T-helper 2 cell treated with Interferon-gamma antibody and Interleukin-4, amounts not matched to agents 5 μg/mL and 100 μg/mL, for 36 hours (primary cell): ENCODE results near the gene FTCDNL1.

Experiments
- DNase-seq: peaks from one replicate; pipeline ENCODE4 v3.0.0; 2021; ENCODE audit warnings: low spot score
- H3K27ac Mint-ChIP-seq: one replicate; pipeline ENCODE4 v1.8.0; 2021; ENCODE audit warnings: mild to moderate bottlenecking, mixed read lengths
- H3K27me3 Mint-ChIP-seq: one replicate; pipeline ENCODE4 v1.8.0; 2021; ENCODE audit warnings: low read depth, mixed read lengths
- H3K36me3 Mint-ChIP-seq: one replicate; pipeline ENCODE4 v1.8.0; 2021; ENCODE audit warnings: low read depth, mixed read lengths
- H3K4me1 Mint-ChIP-seq: one replicate; pipeline ENCODE4 v1.8.0; 2021; ENCODE audit warnings: low read depth, mixed read lengths
- H3K4me3 Mint-ChIP-seq: one replicate; pipeline ENCODE4 v1.8.0; 2022; ENCODE audit warnings: mild to moderate bottlenecking, moderate library complexity, mixed read lengths
- H3K9me3 Mint-ChIP-seq: one replicate; pipeline ENCODE4 v1.8.0; 2021; ENCODE audit warnings: mixed read lengths

FTCDNL1 gene

DNA sequence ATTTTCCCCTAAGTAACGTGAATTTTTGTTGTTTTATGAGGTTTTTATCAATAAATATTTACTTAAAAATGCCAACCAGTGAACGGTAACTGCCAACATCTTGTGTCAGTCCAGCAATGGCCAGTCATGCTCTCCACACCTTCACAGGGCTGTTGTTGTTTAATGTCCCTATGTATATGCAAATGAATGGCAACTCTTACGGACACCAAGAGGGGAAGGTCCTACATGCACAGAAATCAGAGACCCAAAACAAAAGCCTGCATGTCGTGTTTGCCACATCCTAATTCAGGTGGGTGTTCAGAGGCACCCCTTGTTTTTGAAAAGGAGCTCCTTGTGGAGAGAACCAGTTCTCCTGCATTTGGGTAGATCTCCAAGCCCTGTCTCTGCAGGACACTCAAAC is 4.8 kb upstream of the FTCDNL1 start:
- Mint-ChIP-seq H3K27ac (no peak overlapping the region), H3K27me3 (peaks cover 20% of the 10 kb centered on the region), H3K4me1 (peaks cover 4% of the 10 kb centered on the region), H3K4me3 (no peak overlapping the region), H3K9me3 (no peaks in the 10 kb centered on the region), H3K36me3 (no peaks in the 10 kb centered on the region)
- DNase-seq: no peak

DNA sequence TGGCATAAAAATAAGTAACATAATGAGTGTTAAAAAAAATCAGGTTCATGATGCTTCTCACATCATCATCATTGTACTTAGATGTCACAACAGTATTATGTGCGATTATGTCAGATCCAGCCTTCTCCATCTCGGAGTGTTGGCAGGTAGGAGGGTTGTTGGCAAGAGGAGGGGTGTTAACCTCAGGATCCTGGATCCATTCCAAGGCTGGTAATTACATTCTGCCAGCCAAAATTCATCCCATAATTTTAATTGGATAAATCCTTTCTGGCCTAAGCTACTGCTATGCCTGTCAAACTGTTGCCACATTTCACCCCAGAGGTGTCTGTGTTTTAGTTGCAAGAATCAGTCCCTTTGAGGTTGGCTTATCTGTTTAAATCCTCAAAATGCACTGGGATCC is 891 bp upstream of the FTCDNL1 start:
- no peak for DNase-seq
- Mint-ChIP-seq H3K27ac (no peak overlapping the region), H3K9me3 (no peaks in the 10 kb centered on the region), H3K4me3 (no peak overlapping the region), H3K27me3 (peaks cover 11% of the 10 kb centered on the region), H3K36me3 (no peaks in the 10 kb centered on the region), H3K4me1 (peaks cover 9% of the 10 kb centered on the region)

DNA sequence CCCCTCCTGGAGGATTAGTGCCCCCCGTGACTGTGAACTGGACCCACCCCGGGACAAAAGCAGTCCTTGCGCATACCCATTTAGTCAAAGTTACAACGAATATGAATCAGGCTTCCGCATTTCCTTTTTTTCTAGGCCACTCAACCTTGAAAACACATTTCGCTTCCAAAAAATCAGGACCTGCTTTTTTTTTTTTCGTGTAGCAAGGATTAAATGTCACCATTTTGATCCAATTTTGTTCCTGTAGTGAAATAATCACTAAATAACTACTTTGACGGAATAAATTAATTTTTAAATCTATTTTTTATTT is 464 bp upstream of the FTCDNL1 start:
- Mint-ChIP-seq H3K4me1 (peaks cover 9% of the 10 kb centered on the region), H3K4me3 (peak overlapping the region; percentile 87), H3K36me3 (no peaks in the 10 kb centered on the region), H3K27me3 (peaks cover 9% of the 10 kb centered on the region), H3K9me3 (no peaks in the 10 kb centered on the region), H3K27ac (peak overlapping the region; percentile 79)
- DNase-seq: no peak

DNA sequence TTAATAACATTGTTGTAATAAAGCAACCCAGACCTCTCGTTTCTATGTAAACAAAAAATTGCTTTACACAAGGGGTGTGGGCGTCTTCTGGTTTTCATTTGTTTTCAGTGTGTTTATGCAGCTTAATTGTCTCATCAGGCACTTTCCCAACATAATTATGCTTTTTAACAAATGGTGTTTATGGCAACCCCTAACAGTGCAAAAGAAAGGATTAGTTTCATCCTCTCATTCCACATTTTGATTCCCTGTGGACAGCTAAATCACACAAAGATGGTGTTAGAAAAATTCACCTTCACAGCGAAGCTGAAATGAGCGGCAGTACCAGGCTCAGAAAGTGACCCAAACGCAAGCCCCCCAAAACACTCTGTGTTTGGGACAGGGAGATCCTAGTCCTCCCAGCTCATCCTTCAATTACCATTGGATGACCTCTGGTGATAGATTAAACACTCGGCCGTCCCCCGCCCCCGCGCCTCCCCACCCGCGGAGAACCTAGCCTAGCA is 724 bp downstream of the FTCDNL1 start:
- no peak overlapping the region for H3K27ac Mint-ChIP-seq
- no peaks in the 10 kb centered on the region for H3K36me3 Mint-ChIP-seq
- H3K4me1 Mint-ChIP-seq: peaks cover 9% of the 10 kb centered on the region
- DNase-seq: no peak
- H3K27me3 Mint-ChIP-seq: peaks cover 5% of the 10 kb centered on the region
- H3K4me3 Mint-ChIP-seq: peak overlapping the region; percentile 63
- H3K9me3 Mint-ChIP-seq: no peaks in the 10 kb centered on the region

DNA sequence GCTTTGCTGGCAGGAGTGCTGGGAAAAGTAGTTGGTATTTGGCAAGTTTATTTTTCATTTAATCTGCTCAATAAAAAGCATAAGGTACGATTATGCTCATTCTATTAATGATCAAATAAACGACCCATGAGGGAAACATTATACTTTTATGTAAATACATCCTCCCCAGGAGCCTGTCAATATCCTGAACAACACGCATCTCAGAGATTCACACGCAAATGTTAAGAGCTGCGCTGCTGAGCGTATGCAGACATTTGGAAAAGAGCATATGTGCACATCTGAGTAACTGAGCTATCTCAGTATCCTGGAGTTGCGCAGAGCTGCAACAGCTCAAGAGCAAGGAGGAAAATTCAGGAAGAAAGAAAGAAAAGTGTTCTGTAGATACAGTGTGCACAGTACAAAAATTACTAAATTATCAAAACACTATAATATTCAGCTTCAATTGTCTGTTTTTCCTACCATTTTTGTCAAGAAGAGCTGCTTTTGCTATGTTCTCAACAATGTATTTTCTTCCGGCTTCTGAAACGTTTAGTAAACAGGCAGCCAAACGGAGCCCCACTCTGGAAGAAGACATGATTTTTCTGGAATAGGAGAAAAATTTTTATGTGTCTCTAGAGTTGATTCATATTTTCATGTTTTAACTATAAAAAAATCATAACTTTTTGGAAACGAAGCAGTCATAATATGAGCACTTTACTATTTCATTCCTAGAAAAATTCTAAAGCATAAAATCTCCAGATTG is 2.4 kb downstream of the FTCDNL1 start:
- H3K27ac Mint-ChIP-seq: no peak overlapping the region
- no peaks in the 10 kb centered on the region for H3K36me3 Mint-ChIP-seq
- H3K4me1 Mint-ChIP-seq: peaks cover 9% of the 10 kb centered on the region
- DNase-seq: no peak
- H3K4me3 Mint-ChIP-seq: no peak overlapping the region
- peaks cover 5% of the 10 kb centered on the region for H3K27me3 Mint-ChIP-seq
- H3K9me3 Mint-ChIP-seq: no peaks in the 10 kb centered on the region

DNA sequence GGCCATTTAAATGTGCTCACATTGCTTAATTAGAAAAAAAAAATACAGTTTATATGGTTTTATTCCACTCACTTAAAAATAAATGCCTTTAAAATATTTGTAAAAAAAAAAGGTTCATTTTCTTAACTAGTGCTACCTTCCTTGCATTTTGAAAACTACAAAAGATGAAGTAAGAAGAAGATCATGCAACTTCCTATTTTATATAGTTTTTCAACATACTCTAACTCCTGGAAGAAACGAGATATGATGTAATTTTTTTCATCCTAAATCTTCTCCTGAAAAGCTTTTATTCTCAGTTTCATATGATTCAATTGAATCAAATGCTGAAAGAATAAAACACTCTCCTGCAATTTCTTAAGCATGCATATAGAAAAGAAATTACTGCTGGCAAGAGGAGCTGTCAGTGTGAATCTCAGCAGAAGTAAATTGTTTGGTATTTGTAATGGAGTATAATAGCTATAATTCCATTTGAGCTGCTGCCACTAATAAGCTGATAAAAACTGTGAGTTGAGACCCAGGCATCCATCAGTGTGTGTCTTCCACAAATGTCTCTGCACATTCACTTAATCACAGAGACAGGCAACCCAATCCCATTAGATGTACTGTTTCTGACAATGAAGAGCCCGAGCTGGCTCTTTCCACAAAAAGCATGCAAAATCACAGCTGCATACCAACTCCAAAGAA is 3.7 kb downstream of the FTCDNL1 start:
- DNase-seq: no peak
- Mint-ChIP-seq H3K27ac (no peak overlapping the region), H3K4me1 (peaks cover 9% of the 10 kb centered on the region), H3K27me3 (peaks cover 5% of the 10 kb centered on the region), H3K9me3 (no peaks in the 10 kb centered on the region), H3K36me3 (no peaks in the 10 kb centered on the region), H3K4me3 (no peak overlapping the region)

DNA sequence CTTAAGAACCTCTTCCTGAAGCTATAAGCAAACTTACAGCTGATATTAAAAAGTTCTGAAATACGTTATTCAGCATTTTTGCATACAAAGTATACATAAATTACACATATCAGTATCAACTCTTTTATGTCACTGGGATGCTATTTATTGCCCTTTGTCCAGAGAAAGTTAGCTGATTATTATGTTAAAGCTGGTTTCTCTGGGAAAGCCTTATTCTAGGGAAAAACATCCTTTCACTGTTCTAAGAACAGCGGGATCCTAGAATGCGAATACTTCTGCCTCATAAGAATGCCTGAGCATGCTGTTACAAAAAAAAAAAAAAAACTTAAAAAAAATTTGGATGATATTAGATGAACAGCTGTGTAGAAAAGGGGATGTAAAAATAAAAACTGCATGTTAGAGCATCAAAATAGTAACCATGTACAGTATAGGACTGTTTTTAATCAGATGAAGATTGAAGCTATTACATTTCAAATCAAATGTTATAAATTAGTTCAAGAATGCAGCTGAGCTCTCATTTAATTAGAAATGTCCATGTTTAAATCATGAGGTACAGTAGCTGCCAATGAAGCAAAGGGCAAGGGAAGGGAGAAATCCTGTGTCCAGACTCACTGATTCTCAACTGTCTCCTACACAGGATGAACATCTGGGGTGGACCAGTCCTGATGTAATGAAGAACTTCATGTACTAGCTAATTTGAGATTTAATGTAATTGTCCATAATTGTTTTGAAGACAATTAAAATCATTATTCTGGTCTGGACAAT is 8.2 kb downstream of the FTCDNL1 start:
- Mint-ChIP-seq H3K27me3 (no peaks in the 10 kb centered on the region), H3K4me1 (no peaks in the 10 kb centered on the region), H3K27ac (no peak overlapping the region), H3K9me3 (no peaks in the 10 kb centered on the region), H3K4me3 (no peak overlapping the region), H3K36me3 (no peaks in the 10 kb centered on the region)
- DNase-seq: no peak

DNA sequence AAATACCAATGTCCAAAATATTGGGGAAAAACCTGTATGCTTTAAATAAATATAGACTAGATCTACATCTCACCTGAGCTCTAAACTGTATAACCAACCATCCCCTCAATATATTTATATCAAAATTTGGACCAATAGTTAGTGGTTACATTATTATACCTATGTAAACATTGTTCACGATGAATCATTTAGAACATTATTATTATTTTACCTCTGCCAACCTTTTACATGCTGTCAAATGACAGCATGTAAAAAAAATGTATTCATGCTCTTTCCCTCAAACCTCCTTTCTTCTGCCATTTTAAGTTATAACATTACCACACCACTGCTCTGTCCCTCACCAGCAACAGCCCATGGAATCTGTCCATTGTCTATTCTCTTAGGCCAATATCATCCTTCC is 9.6 kb downstream of the FTCDNL1 start:
- no peaks in the 10 kb centered on the region for H3K9me3 Mint-ChIP-seq
- no peaks in the 10 kb centered on the region for H3K36me3 Mint-ChIP-seq
- no peaks in the 10 kb centered on the region for H3K4me1 Mint-ChIP-seq
- no peak overlapping the region for H3K4me3 Mint-ChIP-seq
- H3K27me3 Mint-ChIP-seq: no peaks in the 10 kb centered on the region
- H3K27ac Mint-ChIP-seq: no peak overlapping the region
- no peak for DNase-seq

DNA sequence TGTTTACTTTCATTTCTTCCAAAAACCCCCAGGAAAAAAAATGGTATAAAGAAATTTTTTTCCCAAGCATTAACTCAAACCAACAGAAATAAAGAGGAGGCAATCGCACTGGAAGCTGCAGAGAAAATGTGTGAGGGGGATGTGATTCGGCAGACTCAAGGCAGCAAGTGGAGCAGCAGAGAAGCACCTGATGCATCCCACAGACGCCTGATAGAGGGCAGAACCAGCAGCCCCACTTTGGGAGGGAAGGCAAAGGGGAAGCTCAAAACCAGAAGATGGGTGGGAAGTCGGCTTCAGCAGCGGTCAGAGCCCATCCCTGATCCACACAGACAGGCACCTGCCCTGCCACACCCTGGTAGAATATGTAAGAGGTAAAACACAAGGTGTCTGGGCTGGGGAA is 12.6 kb downstream of the FTCDNL1 start:
- Mint-ChIP-seq H3K27ac (no peak overlapping the region), H3K4me1 (no peaks in the 10 kb centered on the region), H3K9me3 (no peaks in the 10 kb centered on the region), H3K27me3 (no peaks in the 10 kb centered on the region), H3K4me3 (no peak overlapping the region), H3K36me3 (no peaks in the 10 kb centered on the region)
- DNase-seq: no peak

DNA sequence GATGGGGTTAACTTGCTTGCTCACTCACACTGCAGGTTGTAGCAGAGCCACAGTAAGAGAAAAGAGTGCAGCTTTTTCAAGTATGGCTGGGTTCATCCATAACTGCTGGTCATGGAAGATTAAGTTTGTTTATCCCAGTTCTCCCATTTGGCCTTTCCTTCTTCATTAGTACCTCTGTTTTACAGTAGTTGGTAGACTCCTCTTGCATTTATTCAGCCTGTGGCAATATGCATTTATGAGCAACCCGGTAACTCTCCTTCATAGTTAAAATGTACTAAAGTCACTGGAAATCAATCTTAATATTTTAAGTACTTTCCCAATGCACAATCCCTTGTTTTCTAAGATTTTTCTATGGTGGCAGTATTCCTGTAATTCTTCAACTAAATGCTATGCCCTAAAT is 14.0 kb downstream of the FTCDNL1 start:
- Mint-ChIP-seq H3K36me3 (no peaks in the 10 kb centered on the region), H3K27ac (no peak overlapping the region), H3K27me3 (no peaks in the 10 kb centered on the region), H3K4me3 (no peak overlapping the region), H3K4me1 (no peaks in the 10 kb centered on the region), H3K9me3 (no peaks in the 10 kb centered on the region)
- no peak for DNase-seq

DNA sequence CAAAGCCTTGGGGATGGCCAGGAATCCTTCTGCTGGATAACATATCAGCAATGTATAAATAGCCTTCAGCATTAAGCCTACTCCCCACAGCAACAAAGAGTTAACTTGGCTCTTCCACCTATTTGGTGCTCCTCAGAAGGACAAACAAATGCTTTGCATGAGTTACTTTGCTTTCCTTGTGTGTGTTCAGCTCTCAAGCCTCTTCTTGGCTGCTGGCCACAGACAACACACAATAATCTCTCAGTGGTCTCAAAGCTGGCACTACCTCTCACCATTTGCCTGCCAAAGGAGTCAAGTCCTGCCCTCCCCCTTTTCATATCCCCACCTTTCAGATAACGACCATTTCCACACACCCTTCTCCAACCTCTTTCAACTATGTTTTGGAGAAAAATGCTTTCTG is 17.5 kb downstream of the FTCDNL1 start:
- H3K4me3 Mint-ChIP-seq: no peak overlapping the region
- no peaks in the 10 kb centered on the region for H3K36me3 Mint-ChIP-seq
- no peak overlapping the region for H3K27ac Mint-ChIP-seq
- H3K27me3 Mint-ChIP-seq: no peaks in the 10 kb centered on the region
- no peaks in the 10 kb centered on the region for H3K4me1 Mint-ChIP-seq
- no peaks in the 10 kb centered on the region for H3K9me3 Mint-ChIP-seq
- DNase-seq: no peak

DNA sequence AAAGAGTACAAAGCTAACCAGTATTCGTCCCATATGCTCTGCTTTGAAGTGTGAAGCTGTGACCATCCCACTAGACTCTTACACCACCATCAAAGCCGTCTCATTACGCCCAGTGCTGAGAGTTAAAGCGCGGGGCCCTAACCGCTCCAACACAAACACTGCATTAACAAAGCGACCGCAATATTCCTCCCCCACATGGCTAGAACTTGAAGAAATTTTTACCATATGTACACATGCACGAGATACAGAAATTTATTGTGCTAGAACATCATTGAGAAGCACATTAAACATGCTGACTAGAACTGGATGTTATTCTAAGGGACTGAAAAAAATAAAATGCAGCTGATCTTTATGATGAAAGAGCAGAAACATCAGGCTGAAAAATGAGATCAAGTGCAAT is 20.5 kb downstream of the FTCDNL1 start:
- Mint-ChIP-seq H3K27me3 (peaks cover 2% of the 10 kb centered on the region), H3K4me1 (no peaks in the 10 kb centered on the region), H3K9me3 (no peaks in the 10 kb centered on the region), H3K36me3 (no peaks in the 10 kb centered on the region), H3K27ac (no peak overlapping the region), H3K4me3 (no peak overlapping the region)
- DNase-seq: no peak

DNA sequence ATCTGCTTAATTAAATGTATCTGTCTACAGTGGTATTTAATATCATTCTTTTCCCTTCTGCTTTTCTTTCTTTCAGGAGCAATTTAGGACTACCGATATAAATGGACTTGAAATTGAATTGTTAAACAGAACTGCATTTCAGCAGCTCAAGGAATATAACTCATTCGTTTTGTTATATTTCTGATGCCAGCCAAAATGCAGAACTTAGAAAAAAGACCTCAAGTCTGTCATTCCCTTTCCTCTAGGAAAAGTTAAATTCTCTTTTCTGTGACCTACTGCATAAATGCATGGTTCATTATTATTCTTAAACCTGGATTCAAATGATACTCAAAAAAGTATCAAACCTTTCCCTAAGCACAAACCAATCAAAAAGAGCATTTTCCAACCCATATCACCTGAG is 21.4 kb downstream of the FTCDNL1 start:
- Mint-ChIP-seq H3K4me3 (no peak overlapping the region), H3K9me3 (no peaks in the 10 kb centered on the region), H3K27me3 (peaks cover 2% of the 10 kb centered on the region), H3K27ac (no peak overlapping the region), H3K36me3 (no peaks in the 10 kb centered on the region), H3K4me1 (no peaks in the 10 kb centered on the region)
- DNase-seq: no peak

DNA sequence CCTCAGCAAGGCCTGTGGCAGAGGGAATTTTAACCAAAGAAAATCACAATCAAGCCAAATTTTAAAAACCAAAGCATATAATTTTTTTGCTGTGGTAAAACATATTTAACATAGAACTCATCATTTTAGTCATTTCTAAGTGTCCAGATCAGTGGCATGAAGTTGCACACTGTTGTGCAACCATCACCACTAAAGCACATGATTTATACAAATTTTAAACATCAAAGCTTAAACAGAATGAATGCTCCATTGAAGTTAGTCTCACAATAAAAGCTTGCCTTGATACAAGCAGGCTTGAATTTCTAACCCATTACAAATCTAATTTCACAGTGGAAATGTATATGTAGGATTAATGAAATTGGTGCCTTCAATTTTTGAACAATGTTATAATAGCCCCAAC is 31.2 kb downstream of the FTCDNL1 start:
- Mint-ChIP-seq H3K36me3 (no peaks in the 10 kb centered on the region), H3K4me1 (no peaks in the 10 kb centered on the region), H3K27ac (no peak overlapping the region), H3K27me3 (no peaks in the 10 kb centered on the region), H3K4me3 (no peak overlapping the region), H3K9me3 (no peaks in the 10 kb centered on the region)
- no peak for DNase-seq
